ENCODE measurements around the gene MAPT.

- TF ChIP-seq CTCF (IDR thresholded peaks at IDR 0.05) = no peak
- no peak for TF ChIP-seq POLR2AphosphoS5 (IDR thresholded peaks at IDR 0.05)
Measured at GRCh38 chr17:46038937-46039336, 144.6 kb downstream of the MAPT start.
